HG03558 (cell line): ENCODE results near the gene KCNK15.

Experiments
- ATAC-seq: cut with Tn5 transposase; IDR thresholded peaks from one replicate; pipeline ENCODE4 v1.9.1; 2021; ENCODE audit warnings: moderate number of reproducible peaks; ENCODE audit not compliant: unreplicated experiment; ENCODE audit errors: extremely low read depth

KCNK15 gene

GRCh38 chr20:44714701-44715498 lies 30.8 kb upstream of the KCNK15 start, which contains the start of gene CCN5:
Gene CCN5 (plus strand): TSS chr20:44715369. CDS start chr20:44715391, 22 bp downstream.
- ATAC-seq, result no peak

GRCh38 chr20:44715499-44716308 lies 30.0 kb upstream of the KCNK15 start:
- no peak for ATAC-seq

- no peak for ATAC-seq
Measured at GRCh38 chr20:44716309-44717106, 29.2 kb upstream of the KCNK15 start.

DNA sequence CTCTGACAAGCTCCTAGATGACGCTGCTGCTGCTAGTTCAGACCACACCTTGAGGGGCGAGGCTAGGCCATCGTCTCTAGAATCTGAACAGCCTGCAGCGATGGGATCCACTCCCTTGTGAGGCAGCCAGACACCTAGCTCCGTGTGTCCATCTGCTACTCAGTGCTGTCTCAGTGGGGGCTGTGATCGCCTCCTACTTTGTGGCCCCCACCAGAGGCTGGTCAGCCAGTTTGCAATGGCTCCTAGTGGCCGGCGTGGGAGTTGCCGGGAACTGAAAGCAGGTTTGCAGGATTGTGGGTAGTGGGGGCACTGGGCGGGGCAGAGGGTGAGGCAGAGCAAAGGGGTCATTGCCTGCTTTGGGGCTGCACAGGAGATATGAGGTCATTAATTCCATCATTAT lies 27.7 kb upstream of the KCNK15 start:
- no peak for ATAC-seq

GRCh38 chr20:44719841-44720240 lies 25.8 kb upstream of the KCNK15 start:
- ATAC-seq, result no peak

GRCh38 chr20:44720621-44720996 lies 25.1 kb upstream of the KCNK15 start:
- no peak for ATAC-seq

- no peak for ATAC-seq
Measured at GRCh38 chr20:44720997-44721784, 24.5 kb upstream of the KCNK15 start.

DNA sequence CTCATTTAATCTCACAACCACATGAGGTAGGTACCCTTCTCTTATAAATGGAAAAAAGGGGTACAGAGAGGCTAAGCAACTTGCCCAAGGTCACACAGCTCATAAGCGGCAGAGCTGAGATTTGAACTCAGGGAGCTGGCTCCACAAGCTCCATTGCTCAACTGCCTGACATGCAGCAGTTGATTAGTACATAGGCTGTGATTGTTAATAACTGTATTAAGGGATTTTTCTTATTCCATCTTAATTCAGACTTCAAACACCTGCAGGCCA lies 23.9 kb upstream of the KCNK15 start:
- no peak for ATAC-seq

DNA sequence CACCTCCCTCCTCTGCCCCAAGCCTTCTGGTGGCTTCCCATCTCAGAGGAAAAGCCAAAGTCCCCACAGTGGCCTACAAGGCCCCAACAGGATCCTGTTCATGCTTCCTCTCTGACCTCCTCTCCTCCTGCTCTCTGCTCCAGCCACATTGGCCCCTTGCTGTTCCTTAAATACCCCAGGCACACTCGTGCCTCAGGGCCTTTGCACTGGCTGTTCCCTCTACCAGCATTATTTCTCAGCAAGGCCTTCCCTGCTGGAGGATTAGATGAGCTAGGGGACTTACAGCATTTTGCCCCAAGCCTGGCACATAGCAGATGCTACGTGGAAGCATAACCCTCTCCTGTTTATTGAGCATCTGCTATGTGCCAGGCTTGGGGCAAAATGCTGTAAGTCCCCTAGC lies 22.7 kb upstream of the KCNK15 start:
- ATAC-seq, result no peak

GRCh38 chr20:44723391-44723790 lies 22.3 kb upstream of the KCNK15 start:
- ATAC-seq, result no peak

DNA sequence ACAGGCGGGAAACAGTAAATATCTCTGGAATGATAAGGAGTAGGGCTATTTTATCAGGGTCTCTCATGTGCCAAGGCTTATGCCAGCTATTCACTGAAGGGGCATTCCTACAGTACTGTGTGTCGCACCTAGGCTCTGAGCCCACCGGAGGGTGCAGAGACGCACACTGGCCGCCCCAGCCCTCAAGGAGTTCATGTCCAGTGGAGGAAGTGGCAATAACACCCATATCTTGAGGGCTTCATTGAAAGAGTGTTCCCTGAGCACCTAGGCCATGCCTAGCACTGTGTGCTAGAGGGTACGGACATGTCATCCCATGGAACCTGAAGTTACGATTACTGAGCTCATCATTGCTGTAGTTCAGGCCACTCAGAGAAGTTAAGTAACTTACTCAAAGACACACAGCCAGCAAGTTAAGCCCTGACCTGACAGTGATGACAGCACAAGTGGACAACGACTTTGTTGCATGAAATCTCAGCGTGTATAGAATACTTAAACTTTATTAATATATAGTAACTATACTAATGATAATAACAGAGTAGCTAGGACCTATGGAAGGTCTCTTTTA lies 21.8 kb upstream of the KCNK15 start:
- no peak for ATAC-seq

DNA sequence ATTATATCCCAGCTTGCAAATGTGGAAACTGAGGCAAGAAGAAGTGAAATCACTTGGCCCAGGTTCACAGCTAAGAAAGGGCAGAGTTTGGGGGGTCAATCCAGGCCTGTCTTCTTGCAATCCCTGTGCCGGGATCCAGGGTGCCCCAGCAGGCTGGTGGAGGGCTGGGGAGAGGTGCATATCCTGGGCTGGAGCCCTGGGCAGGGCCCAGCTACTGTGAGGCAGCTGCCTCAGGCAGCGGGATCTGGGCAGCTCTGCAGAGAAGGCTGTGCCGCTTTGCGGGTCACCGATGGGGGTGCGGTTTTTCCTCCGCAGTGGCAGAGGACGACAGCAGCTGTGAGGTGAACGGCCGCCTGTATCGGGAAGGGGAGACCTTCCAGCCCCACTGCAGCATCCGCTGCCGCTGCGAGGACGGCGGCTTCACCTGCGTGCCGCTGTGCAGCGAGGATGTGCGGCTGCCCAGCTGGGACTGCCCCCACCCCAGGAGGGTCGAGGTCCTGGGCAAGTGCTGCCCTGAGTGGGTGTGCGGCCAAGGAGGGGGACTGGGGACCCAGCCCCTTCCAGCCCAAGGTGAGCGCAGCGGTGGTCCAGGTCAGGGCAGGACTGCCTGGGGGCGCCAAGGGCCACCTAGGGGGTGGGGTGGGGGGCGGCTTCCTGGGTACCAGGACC lies 21.1 kb upstream of the KCNK15 start:
- no peak for ATAC-seq

DNA sequence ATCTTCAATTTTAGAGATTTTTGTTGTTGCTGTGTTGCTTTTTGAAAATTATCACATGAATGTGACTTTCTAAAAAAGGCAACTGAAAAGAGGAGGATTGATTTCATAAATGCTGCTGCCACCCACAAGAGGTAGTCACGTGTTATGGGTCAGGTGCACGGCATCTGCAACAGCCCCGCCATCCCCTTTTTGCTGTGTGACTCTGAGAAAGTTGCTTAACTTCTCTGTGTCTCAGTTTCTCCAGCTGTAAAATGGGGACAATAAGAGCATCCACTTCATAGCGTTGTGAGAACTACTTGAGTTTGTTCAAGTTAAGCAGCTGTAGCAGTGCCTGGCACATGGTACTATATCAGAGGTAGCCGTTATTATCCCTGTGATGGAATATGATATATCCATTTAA lies 19.8 kb upstream of the KCNK15 start:
- ATAC-seq, result no peak

GRCh38 chr20:44727039-44727438 lies 18.6 kb upstream of the KCNK15 start:
- ATAC-seq, result no peak

GRCh38 chr20:44727651-44728050 lies 18.0 kb upstream of the KCNK15 start:
- ATAC-seq, result no peak

- no peak for ATAC-seq
Measured at GRCh38 chr20:44728801-44729443, 16.7 kb upstream of the KCNK15 start.

DNA sequence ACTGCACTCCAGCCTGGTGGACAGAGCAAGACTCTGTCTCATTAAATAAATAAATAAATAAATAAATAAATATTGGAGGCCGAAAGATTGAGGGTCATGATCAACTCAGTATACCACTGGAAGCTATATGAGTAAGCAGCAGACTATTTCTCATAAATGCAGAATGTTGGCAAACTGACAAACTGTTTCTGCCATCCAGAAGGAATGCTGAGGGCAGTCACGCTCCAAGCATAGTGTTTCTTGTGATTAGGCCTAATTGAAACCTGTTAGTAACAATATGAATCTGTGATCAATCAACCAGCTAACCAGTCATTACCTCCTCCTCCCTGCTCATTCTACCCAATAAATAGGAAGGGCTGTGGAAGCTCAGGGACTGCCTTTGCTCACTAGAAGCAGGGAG lies 15.2 kb upstream of the KCNK15 start:
- ATAC-seq, result no peak

DNA sequence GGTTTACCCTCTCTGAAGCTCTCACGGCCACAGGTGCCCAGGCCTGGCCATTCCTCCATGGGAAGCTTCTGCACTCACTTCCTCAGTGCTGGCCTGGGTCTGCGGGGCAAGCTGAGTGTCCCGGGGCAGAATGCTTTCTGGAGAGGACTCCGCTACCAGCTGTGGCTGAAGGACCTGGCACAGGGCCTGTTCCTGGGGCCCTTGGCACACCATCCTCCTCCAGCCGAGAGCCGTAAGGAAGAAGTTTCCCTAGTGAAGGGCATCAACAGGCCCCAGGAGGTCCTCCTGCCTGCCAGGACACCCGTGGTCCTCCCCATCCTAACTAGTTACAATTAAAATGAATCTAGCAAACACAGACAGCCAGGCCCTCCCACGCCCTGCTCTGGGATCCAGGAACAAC lies 14.0 kb upstream of the KCNK15 start:
- no peak for ATAC-seq

DNA sequence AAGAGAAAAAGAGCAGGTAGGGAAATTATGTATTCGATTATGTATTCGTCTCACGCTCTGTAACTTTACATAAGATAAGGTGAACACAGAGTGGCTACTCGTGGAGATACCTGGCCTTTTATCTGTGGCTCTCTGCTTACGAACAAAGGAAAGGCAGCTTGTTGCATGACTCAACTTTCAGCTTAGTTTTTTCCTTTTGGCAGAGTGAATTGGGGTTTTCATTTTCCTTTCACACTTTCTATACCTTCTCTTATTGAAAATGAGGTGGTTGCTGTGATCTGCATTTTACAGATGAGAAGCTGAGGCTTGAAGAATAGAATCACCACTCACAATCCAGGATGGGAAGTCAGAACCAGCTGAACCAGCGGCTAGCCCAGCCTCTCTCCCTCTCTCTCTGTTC lies 13.3 kb upstream of the KCNK15 start:
- no peak for ATAC-seq
